Suppressor macrophage (primary cell): ENCODE measurements around the gene MYO7A.

Source experiments
- DNase-seq, 4 experiments: peaks; one replicate each; pipeline ENCODE4 v3.0.0-alpha.2; 2020 to 2022
- total RNA-seq, 17 experiments: gene quantifications; one replicate each; lab custom pipeline; 2026; ENCODE audit warnings: mixed read lengths in 6 of 17, inconsistent platforms in 3 of 17; lab: John Stamatoyannopoulos, UW

Gene MYO7A
- total RNA-seq = 22.2 to 126 (median 85.4) reads per million in 17 experiments

DNA sequence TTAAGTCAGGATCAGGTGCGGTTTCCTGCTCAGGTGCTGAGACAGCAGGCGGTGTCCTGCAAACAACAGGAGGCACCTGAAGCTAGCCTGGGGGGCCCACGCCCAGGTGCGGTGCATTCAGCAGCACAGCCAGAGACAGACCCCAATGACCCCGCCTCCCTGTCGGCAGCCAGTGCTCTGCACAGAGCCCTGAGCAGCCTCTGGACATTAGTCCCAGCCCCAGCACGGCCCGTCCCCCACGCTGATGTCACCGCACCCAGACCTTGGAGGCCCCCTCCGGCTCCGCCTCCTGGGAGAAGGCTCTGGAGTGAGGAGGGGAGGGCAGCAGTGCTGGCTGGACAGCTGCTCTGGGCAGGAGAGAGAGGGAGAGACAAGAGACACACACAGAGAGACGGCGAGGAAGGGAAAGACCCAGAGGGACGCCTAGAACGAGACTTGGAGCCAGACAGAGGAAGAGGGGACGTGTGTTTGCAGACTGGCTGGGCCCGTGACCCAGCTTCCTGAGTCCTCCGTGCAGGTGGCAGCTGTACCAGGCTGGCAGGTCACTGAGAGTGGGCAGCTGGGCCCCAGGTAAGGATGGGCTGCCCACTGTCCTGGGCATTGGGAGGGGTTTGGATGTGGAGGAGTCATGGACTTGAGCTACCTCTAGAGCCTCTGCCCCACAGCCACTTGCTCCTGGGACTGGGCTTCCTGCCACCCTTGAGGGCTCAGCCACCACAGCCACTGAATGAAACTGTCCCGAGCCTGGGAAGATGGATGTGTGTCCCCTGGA is at the start of gene MYO7A:
MYO7A (plus strand) TSS at position 327 of the 772 bp plus-strand sequence. CDS start 2,389 bp downstream, outside the sequence.
- DNase-seq = no peak

DNA sequence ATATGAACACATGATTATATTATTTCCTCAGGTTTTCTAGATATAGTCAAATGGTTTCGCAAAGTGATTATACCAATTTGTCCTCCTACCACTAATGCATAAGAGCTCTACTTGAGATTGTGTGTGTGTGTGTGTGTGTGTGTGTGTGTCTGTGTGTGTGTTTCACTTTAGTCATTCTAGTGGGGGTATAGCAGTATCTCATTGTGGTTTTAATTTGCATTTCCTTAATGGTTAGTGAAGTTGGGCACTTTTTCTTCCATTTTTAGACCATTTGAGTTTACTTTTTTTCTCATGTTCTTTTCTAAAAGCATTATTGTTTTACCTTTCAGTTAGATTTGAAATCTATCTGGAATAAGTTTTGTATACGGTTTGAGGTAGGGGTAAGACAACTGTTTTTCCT is 48.4 kb upstream of the MYO7A start:
- DNase-seq = no peak

DNA sequence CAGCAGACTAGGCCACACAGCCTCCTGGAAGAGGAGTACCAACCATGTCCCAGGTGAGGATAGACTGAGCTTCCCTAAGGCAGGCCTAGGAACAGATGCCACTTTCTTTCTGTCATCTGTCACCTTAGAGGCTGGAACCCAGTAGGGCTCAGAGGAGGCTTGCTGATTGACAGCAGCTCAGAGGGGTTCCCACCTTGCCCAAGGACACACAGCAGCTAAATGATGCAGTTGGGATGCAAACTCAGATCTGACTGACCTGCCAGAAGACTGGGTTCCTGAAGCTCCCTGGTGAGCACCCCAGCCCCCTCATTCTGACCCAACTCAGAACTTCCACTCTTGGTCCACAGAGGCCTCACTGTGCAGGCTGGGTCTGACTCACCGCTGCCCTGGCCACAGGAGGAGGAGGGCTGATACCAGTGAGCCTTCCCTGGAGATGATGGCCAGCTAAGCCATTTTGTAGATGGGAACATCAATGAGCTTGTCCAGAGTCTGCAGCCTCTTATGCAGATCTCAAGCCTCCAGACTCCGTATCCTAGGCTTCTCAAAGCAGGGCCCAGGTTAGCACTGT is 47.3 kb upstream of the MYO7A start:
- DNase-seq = peak in 3 of 4 experiments; percentile 14 to 42 (median 32)

DNA sequence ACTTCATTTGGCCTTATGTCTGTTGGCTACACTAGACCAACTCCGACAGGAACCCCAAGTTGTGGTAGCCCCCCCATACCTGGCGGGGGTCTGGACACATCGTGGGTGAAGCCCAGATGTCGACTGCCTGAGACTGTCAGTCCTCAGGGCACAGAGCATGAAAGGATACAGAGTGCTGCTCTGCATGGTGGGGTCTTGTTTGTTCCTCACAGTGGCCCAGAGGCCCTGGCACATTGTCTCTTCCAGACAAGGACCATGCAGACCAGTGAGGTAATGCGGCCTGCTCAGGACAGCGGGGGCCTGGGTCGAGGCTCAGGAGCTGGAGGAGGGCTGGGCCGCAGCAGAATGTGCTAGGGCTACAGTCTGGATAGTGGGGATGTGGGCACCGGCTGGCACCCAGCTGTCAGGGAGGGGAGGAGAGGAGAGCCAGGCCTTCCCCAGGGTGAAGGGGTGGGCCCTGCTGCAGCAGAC is 46.6 kb upstream of the MYO7A start:
- no peak for DNase-seq

DNA sequence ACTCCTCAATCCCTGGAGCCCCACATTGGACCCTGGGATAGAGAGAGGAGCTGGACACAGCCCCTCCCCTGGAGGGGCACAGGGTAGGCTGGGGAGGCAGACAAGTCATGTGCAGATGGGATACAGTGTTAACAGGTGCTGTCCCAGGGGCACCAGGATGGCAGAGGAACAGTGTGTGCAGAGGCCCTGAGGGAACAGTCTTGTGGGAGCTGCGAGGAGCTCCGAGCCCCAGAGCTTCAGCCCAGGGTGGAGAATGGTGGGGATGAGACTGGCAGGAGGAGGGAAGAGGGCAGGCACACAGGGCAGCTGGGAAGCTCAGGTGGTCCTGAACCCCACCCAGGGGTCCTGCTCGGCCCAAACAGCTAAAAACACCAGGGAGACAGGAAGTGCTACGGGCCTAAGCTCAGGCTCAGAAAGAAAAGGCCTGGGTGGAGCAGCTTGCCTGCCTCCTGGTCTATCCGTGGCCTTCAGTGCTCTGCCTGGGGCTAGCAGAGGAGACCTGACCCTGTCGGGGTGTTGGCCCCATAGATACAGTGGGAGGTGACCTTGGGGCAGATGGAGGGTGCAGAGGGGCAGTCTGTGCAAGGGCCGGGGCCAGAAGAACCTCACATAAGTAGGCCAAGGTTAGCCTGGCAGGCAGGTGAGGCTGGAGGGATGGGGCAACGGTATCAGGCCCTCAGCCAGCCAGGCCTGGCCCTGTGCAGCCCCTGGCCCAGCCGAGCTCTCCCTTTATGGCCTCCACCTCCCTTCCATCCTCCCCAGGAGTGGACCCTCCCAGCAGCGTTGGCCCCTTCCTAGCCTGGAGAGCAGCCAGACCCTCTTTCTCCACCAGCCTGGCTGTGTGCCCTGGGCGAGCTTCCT is 45.8 kb upstream of the MYO7A start:
- no peak for DNase-seq

DNA sequence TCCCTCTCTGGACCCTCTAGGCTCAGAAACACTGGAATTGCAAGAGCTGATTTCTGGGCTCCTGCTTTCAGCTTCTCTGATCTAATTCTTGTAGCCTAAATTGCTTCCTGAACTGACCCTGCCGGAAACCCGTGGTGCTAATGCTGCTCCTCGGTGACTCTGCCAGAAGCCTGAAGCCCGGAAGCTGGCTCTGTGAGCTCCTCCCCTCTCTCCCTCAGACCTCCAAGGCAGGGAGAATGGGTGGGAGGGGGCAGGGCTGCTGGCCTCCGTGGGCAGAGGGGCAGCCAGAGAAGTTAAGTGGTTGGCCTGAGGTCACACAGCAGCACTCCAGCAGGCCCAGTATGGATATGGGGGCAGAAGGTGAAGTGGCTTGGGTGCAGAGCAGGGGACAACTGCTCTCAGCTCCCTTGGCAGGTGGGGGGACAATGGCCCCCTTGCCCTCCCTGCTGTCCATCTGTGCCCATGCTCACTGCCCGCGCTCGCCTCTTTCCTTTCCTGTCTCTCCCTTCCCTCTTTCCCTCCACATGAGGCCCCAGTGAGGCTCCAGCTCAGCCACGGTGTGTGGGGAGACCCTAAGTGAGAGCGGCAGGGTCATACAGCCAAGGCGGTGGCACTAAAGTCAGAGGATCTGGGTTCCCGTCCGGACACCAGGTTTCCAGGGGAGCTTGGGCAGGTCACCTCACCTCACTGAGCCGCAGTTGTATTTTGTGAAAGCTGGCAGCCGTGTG is 45.0 kb upstream of the MYO7A start:
- peak; percentile 78 to 87 (median 85) for DNase-seq

DNA sequence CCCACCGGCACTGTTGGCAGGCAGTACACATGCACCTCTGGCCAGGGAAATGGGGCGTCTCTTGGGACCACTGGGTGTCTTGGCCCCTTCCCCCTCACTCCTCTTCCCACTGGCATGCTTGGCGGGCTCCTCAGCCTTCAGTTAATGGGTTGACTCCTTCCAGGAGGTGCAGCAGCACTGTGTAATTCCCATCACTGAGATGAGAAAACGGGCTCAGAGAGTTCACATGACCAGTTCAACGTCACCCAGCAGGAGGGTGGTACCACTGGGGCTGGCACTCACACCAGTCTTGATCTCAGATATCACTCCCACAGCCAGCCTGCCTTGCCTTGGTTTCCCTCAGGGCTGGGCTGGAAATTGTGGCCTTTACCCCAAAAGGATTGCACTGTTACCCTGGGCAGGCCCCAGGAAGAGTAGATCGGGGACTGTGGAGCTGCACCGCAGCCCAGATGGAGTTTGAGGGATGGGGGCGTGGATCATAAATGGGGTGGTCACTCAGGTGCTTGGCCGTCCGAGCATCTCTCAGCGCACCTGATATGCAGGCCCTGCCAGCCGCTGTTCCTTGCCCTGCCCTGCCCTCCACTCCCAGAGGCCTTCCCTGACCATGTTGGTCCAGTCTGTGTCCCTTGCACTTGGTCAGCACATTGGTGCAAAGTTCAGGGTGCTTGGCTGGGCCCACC is 44.3 kb upstream of the MYO7A start:
- no peak for DNase-seq

DNA sequence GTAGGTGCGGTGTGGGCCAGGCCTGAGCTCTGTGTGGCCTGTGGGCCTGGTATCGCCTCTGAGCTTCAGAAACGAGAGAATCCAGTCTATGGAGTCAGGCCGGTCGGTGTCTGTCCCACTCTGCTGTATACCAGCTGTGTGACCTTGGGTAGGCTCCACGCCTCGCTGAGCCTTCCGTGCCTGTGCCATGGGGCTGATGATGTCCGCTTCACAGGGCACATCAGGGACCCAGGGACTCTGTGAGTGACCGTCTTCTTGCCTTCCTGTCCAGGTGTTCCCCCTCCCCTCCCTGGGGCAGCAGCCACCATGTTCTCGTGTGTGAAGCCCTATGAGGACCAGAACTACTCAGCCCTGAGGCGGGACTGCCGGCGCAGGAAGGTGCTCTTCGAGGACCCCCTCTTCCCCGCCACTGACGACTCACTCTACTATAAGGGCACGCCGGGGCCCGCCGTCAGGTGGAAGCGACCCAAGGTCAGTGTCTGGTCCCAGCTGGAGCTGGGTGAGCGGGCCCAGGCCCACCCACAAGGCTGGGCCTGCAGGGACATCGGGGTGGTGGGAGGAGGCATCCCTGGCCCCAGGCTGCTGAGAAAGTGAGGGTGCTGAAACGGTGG is 43.4 kb upstream of the MYO7A start:
- DNase-seq = no peak

DNA sequence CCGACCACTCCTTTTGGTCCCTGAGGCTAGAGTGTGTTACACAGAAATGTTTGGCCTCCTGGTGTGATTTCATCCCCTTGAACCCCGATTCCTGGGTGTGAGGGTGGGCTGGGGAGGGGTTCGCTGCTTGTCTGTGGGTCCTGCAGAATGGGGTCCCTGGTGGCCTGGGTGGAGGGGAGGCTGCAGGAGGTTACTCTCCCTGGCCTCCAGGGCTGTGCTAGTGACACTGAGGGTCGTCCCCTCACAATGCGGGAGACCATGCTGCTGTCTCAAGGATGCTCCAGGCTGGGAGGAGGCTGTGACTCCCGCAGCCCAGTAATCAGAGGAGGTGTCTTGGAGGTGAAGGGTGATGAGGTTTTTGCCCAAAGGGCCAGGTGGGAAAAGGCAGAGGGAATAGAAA is 42.4 kb upstream of the MYO7A start:
- DNase-seq = no peak

DNA sequence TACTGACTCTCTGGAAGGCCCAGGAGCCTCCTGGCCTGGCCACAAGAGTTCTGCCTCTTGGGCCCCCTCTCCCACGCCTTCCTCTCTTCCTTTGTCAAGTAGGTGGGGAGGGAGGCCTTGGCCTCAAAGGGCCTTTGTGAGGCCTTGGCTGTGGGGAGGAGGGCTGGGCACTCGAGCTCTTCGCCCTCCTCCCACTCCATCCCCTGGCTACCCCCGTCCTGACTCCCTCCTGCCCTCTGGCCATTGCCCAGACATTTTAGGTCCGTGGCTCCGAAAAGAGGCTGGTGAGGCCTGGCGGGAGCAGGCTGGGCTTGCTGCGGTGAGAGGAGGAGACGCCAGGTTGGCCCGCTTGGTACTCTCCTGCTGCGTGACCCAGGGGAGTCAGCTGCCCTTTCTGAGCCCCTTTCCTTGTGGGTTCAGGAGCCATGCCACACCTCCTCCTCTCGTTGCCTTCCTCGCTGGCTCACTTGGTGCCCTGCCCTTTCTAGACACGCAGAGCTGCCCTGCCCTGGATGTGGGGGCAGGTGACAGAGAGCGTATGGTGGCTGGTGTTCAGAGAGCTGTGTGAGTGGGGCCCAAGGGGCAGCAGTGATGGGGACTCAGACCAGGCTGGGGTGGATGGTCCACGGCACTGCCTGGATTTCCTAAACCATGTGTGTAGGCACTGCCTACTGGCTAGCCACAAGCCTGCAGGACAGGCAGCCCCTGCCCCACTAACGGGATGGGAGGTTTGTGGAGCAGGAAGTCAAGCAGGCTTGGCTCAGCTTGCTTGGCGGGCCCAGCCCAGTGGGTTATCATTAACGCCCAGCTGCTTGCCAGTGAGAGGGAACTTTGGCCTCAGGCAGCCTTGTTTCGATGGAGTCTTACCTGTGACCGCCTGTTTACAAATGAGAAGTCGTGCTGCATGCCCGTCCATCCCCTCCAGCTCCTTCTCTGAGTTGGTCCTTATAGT is 41.2 kb upstream of the MYO7A start:
- peak in 3 of 4 experiments; percentile 15 to 21 (median 18) for DNase-seq

DNA sequence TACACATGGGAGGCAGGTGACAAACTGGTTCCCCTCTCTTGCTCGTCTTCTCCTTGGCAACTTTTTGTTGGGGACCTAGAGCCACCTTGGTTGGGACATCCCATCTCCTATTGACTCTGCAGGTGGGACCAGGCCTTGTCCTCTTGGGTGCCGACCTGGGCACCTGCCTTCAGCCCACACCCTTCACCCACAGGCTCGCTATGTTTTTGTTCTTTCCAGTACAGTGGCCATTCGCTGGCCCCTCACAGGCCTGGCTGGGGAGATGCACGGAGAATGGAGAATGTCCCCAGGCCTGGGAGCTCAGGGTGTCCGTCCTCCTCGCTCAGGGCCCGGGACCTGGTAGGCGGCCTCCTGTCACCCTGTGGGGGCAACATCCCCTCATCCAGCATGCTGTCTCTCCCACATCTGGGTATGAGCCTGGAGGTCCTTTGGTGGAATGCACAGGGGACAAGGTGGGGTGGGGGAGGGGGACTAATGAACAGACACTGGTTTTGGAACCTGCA is 40.3 kb upstream of the MYO7A start:
- DNase-seq = no peak

DNA sequence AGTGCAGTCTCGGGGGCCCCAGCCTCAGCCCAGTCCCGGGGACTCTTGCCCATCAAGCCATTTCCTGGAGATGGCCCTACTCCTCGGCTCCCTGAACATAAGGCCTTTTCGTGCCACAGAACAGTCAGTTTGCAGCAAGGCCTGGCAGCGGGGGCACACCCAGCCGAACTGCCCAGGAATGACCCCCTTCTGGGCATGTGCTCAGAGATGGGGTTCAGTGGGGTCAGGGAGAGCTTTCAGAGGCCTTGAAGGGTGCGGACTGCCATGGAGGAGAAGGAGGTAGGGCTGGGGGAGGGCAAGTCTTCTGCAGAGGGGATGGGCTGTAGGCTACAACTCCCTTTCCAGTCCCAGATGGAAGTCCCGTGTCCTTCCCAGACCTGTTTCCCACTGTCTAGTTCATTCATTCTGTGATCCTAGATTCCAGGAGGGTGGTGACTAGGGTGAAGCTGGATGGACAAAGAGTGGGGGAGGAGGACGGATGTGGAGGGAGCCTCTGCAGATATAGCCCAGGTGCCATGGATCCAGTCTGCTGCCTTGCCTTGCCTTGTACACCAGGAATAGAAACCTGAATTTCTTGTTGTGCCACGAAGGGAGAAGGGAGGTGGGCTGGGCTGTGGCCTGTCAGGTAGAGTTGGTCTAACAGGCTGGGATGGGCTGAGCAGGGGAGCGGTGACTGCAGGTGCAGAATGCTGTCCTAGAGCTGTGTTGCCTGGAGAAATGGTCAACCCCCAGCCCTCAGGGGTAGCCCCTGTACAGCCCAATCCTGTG is 39.6 kb upstream of the MYO7A start:
- no peak for DNase-seq

DNA sequence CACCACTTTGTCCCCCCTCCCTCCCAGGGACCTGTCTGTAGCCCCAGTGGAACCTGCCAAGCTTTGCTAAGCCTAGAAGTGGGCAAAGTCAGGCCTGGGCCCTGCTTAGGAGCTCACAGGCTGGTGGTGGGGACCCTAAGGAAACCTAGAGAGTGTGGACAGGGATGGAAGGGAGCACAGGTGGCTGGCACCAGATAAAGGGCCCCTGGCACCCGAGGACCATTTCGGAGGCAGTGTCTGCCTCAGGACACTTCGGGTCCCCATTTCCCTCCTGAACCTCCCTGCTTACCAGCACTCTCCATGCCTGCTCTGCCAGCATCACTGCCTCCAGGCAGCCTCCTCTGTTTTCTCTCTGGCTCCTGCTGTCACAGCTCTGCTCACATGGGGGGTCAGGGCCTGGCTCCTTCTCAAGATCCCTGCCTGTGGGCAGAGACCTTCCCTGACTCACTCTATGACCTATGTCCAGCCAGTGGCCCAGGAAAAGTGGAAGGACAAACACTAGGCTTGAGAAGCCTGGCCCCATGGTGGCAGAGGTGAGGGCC is 39.0 kb upstream of the MYO7A start:
- DNase-seq = peak in 2 of 4 experiments; percentile 18

DNA sequence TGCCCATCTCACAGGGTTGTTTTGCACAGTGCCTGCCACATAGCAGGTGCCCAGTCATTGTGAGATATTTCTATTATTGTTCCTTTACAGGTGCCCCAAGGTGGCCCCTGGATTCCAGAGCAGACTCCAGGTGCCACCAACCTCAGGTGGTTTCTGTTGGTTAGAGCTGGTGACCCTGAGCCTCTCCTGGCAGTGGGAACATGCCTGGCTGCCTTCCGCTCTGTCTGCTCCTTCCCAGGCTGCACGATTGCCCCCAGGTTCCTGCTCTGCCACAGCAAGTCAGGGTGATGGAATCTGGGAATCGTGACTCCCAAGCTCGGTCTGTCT is 38.0 kb upstream of the MYO7A start:
- no peak for DNase-seq

DNA sequence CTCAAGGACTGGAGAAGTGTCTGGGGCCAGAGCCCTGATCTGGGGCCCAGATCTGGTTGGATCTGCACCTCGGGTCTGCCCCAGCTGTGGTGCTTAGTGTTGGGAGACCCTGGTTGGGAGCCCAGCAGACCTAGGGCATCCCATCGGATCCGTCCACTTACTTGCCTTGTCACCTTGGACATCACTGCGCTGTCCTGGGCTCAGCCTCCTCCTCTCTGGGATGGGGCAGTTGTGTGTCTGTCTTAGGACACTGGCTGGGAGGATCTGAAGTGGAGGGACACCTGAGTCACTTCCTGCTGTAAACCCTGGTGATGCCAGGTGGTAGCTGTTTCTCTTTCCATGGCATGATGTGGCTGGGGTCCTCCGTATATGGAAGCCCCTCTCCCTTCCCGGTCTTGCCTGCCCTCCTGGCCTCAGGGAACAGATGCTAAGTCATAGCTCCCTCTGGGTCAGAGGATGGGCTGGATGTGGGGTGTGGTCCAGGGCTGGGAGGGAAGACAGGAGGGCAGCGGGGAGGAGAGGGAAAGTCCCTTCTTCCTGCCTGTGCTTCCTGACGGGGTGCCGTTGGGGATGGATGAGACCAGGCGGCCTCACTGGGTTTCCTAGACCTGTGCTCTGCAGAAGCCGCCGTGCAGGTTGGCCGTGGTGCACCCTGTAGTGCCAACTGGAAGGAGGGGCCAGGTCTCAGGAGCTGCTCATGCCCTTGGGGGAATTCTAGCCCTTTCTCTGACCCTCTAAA is 37.5 kb upstream of the MYO7A start:
- DNase-seq = no peak

DNA sequence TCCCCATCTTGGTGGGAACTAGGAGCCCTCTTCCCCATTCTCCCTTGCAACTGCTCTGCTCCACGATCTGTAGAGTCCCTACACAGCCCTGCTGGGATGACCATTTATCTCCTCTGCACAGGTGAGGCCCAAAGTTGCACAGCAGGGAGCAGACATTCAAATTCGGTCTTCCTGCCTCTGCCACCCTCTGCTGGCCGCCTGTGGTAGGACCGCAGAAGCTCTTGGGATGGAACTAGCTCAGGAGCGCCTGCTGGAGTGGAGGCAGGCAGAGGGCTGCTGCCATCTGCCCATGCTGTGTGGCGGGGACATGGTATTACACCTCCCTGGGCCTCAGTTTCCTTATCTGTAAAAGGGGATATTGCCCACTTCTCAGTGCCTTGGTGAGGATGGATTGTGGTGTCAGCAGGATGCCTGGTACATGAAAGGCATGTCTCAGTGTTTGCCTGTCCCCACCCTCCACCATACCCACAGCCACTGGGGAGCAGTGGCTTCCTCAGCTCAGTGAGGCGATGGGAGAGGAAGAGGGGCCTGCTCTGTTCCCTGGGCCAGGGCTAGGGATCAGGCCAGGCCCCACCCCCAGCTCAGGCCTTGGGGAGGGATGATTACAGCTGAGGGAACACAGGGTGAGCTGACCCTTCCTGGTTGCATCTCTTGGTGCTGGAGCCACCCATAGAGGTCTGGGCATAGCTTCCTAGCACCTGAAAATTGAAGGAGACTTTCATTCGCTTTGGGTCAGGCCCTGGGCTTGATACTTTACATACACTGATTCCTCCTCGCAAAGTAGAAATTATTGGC is 36.7 kb upstream of the MYO7A start:
- DNase-seq = peak; percentile 79 to 87 (median 82)

DNA sequence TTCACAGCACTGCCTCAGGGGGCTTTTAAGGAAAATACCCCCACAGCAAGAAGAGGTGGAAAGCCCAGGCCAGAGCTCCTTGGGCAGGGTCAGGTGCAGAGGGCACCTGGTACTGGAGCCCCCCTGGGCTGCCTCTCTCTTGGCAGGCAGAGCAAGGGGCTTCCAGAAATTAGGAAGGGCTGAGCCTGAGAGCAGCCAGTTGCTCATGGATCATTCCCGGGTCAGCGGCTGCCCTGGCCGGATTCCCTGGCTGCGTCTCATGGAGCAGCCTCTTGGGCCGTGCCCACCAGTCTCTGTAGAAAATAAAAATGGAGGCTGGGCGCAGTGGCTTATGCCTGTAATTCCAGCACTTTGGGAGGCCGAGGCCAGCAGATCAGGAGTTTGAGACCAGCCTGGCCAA is 35.7 kb upstream of the MYO7A start:
- no peak for DNase-seq
